ENCODE results near the gene UST.
"Not testable (repeated sequence)": the region's sequence is repeated elsewhere in the genome, so short reads cannot be mapped to it uniquely, and the experiment has no call there.

The UST gene

DNA sequence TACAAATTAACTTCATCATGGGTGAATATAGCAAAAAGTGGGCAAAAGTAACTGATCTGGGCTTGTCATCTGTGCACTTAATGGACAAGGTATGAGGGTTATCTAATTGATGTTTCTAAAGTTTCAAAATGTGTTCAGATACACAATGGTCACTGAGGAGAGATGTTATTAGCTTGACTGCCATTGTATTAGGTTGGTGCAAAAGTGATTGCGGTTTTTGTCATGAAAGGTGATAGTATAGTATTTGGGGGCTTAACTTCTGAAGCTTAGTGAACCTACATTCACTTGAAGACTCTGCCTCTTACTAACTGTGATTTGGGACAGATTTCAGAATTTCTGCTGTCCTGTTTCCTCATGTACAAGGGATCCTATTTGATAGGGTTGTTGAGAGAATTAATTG is 159.6 kb downstream of the UST start:
- DNase-seq, result no peak

GRCh38 chr6:148907573-148907972 is 160.7 kb downstream of the UST start:
- no peak for DNase-seq

- DNase-seq, result no peak
These were observed 165.4 kb downstream of the UST start for GRCh38 chr6:148912252-148912651.

- DNase-seq, result no peak
These were observed 169.0 kb downstream of the UST start for GRCh38 chr6:148915810-148916209.

DNA sequence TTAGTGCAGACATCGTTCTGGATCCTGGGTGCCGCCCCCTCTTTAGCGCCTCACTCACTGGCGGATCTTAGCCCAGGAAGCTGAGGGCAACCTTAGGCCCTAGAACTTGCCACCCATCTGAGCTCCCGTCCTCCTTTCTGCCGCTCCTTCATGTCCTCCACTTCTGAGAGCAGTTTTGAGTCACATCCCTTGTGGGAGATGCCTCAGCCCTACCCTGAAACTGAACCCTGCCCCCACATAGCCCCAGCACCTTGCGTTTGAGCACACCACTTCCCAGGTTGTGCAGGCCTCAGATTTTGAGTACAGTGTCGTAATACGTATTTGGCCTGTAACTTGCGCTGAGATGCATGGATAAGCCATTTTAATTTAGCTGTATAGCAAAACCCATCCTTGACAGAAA is 169.7 kb downstream of the UST start:
- not testable (repeated sequence) for DNase-seq

GRCh38 chr6:148924226-148925012 is 177.6 kb downstream of the UST start:
- DNase-seq, result no peak

DNA sequence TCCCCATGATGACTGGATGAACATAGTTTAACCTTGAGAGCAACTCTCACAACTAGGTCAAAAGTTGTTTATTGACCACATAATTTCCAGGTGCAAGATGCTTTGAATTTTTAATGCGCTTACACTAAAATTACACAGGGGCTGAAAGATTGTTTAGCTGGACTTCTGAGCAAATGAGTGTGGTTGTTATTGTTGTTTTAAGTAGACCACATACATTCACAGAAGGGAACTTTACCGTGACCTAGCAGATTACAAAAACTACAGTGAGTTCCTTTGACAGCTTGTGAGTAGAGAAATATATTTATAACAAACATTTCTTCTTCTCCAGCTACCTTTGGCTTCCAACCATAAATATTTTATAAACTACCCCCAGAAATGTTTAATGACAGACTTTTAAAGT is 178.9 kb downstream of the UST start:
- DNase-seq, result no peak

DNA sequence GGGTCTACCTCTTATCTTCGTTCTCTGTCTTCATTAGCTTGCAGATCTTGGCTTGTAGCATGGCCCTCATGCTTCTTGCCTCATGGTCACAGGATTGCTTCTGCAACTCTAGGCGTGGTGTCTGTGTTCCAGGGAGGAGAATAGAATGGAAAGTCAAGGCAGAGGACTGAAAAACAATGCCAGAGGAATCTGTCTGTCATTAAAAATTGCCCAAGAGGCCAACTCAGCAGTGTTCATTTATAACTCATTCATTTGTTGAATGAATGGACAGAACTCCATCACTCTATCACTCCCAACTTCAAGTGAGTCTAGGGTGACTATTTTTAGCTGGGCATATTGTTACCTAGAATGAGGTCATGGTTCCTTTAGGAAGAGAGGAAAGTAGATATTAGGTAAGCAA is 179.6 kb downstream of the UST start:
- DNase-seq, result no peak

DNA sequence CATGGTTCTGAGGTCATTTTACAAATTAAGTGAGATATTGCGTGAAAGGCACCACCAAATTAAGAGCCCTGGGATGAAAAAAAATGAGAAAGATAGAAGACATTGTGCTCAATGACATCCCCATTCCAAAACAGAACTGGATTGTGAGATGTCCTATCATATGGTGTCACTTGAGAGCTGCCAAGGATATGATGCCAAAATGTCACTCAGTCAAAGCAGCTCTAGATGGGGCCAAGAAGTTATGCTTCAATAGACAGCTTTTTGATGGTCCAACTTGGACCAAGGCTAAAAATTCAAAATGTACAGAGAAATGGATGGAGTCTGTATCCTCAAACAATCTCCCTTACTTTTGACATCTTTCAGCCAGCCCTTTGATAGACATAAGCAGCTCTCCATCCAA is 180.8 kb downstream of the UST start:
- no peak for DNase-seq

GRCh38 chr6:148928811-148929210 is 182.0 kb downstream of the UST start:
- no peak for DNase-seq

DNA sequence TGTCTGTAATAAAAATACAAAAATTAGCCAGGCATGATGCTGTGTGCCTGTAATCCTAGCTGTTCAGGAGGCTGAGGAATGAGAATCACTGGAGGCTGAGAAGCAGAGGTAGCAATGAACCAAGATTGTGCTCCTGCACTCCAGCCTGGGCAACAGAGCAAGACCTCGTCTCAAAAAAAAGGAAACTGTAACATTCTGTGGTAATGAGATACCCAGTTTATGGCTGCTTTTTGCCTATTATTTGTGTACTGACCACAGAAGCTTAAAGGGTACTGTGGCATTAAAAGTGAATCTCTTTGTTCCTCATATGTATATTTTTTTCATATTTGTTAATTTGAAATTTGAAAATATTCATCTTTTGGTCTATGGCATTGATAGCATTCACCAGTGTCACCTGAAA is 185.4 kb downstream of the UST start:
- DNase-seq, result no peak

- no peak for DNase-seq
These were observed 185.9 kb downstream of the UST start for GRCh38 chr6:148932731-148933130.

GRCh38 chr6:148934539-148934938 is 187.7 kb downstream of the UST start:
- DNase-seq, result no peak

DNA sequence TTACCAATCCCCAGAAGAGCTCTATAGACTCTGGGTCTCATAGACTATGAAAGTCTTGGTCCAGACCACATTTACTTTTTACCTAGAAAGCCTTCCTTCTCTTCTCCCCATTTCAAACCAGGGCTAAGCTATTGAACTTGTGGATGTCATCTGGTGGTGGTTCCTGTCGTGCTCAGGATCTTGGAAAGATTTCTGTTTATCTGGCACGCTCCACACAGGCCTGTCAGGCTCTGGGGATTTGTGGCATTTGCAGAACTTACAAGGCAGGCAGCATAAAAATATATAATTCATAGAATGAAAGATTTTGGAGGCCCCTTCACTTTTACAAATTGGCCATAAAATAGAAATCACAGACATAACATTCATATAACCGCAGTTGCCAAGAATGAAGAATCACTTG is 188.1 kb downstream of the UST start:
- no peak for DNase-seq

DNA sequence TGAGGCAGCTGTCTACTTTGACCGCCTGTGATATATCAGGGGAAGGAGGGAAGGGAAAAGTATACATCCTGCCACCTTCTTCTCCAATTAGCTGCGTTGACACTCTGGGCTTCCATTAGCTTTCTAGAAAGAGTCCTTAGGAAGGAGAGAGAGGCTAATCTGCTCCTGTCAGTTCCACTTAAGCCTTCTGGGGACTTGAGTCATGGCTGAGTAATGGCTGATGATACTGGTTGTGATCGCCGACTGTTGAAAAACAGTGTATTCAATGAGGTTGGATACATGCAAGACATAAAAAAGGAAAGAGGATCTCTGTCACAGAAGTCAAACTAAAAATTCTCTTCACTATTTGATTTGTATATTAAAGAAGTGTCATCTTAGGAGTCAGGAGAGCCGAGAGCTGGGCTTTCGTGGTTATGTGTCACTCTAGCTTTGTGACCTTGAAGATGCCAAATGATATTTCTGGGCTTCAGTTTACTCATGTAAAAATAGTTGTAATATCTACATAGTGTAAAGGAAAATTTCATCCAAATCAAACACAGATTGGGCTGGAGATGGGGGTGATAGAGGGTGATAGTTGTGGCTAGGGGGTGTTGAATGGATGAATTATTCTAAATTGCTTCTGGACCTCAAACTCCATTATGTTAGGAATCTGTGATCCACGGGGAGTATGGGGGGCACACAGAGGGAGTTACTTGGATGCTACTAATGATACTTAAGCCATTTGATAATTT is 189.0 kb downstream of the UST start:
- peak; percentile 38 for DNase-seq

DNA sequence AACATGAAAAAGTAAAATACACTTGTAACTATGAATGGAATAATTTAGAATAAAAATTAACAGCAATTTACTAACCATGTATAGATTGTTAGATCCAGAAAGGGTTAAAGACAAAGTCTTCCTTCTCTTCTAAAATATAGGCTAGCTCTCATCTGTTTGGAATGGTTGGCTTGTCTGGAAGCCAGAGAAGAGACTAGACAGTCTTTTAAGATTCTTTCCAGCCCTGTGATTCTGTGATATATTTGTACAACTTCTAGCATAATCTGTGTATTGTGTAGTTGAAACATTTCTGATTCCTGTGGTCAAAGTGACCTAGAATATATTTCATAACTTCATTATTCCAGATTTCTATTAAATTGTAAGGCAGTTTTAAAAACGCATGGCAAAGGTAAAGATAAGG is 196.6 kb downstream of the UST start:
- no peak for DNase-seq

DNA sequence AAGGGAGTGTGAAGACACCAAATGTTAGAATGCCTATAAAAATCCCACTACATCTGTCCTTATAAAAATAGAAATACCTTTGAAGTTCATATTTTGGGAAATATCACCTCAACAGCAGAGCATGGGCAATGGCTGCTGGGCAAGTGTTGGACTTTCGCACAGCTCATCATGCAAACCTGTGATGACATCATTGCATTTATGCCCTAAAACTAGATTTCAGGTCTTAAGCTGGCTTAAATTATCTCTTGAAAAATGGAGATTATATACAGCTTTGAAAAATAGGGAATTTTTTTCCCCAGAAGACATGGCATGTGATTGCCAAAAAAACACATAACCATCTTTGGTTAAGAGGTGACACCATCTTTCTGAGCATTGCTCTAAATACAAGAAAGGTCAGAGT is 197.8 kb downstream of the UST start:
- DNase-seq, result no peak

- no peak for DNase-seq
These were observed 198.6 kb downstream of the UST start for GRCh38 chr6:148945301-148946021.

DNA sequence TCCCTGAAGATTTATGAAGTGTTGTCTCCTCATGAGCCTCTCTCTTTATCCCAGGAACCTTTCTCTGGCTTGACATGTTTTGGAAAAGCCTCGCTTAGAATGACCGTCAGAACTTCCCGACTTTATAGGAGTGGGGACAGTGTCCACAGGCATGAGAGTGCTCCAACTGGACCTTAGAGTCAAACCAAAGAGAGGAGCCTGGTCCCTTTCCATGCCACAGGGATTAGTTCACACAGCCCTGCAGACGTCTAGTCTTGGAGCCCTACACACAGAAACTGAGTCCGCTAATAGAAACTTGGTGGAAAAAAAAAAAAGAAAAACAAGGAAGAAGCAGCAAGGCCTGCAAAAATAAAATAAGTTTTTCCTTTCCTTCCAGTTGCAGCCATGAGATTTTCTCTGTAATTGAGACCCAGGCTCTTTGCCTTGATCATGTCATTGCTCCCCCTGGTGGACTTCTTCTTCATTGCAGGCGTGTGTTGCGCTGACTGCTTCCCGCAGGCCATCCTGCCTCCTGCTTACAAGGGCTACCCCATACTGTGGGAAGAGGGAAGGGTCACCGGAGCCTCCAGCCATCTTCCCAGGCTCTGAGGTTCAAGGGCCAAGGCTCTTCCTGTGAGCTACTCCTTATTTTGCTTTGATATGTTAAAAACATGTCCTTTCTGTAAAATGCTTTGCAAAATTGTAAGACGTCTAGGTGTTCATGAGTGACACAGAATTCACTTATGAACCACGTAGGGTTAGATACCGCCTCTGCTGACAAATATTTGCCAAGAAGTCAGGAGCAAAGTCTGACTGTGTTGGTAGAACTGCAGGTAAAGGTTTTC is 201.0 kb downstream of the UST start:
- peak; percentile 87 for DNase-seq

GRCh38 chr6:148951662-148952061 is 204.8 kb downstream of the UST start:
- DNase-seq, result no peak

- DNase-seq, result no peak
These were observed 205.6 kb downstream of the UST start for GRCh38 chr6:148952147-148953035.

GRCh38 chr6:148954461-148954860 is 207.6 kb downstream of the UST start:
- DNase-seq, result no peak
